Upper lobe of left lung (tissue), 4 donors: Measurements from ENCODE around the gene USP54.

Experiments used
- CTCF ChIP-seq, 6 experiments: fragments of 450-650 bp in 4 of 6; fragments of 200-600 bp in 2 of 6; sonication (generic) in 2 of 6; IDR thresholded peaks; one replicate each; pipeline ENCODE4 v1.5.1; 2016 to 2019; ENCODE audit warnings: antibody characterized with exemption in 6 of 6
- POLR2AphosphoS5 ChIP-seq, 2 donors: sonication (generic); formaldehyde crosslinking; IDR thresholded peaks; one replicate each; pipeline ENCODE4 v1.5.1; 2017; ENCODE audit warnings: antibody characterized with exemption in 2 of 2

GRCh38 chr10:73639286-73639685, 48.1 kb upstream of the USP54 start:
- TF ChIP-seq CTCF (IDR thresholded peaks at IDR 0.05) (no peak), POLR2AphosphoS5 (IDR thresholded peaks at IDR 0.05) (no peak)
